GM23338 (cell line): Measurements from ENCODE around the gene WBP2. TPM values are rescaled to one million over a fixed set of nuclear protein-coding genes. Genes with fewer than 3 reads are reported as not detected.

Source experiments
- ATAC-seq: fragments of 200-7000 bp; cut with Tn5 transposase; 3 replicates; pipeline ENCODE4 v1.9.1; 2020
- DNase-seq: peaks from one replicate; pipeline ENCODE4 v3.0.0-alpha.2; 2015; ENCODE audit warnings: low spot score
- H2AFZ ChIP-seq: fragments of 200-600 bp; sonication (generic); 2 replicates; pipeline ENCODE4 v1.8.0; 2016; ENCODE audit warnings: antibody characterized with exemption, mild to moderate bottlenecking, moderate library complexity
- H3F3A ChIP-seq: fragments of 200-600 bp; sonication (generic); replicated peaks from 2 replicates; pipeline ENCODE4 v1.8.0; 2017; ENCODE audit warnings: antibody characterized with exemption, mixed run types, low read depth
- H3K27ac ChIP-seq: fragments of 200-600 bp; sonication (generic); 2 replicates; pipeline ENCODE4 v1.6.1; 2016; ENCODE audit warnings: low read depth
- H3K27me3 ChIP-seq: fragments of 200-600 bp; sonication (generic); 2 replicates; pipeline ENCODE4 v1.8.0; 2016; ENCODE audit warnings: mild to moderate bottlenecking, mixed run types, moderate library complexity; ENCODE audit not compliant: insufficient read depth
- H3K36me3 ChIP-seq: fragments of 200-600 bp; sonication (generic); 2 replicates; pipeline ENCODE4 v1.8.0; 2016; ENCODE audit warnings: mild to moderate bottlenecking; ENCODE audit not compliant: insufficient read depth
- H3K4me1 ChIP-seq: fragments of 200-600 bp; sonication (generic); 2 replicates; pipeline ENCODE4 v1.8.0; 2016; ENCODE audit warnings: mild to moderate bottlenecking, moderate library complexity; ENCODE audit not compliant: insufficient read depth
- H3K4me2 ChIP-seq: fragments of 200-600 bp; sonication (generic); 2 replicates; pipeline ENCODE4 v1.7.1; 2017; ENCODE audit warnings: mixed run types
- H3K4me3 ChIP-seq: fragments of 200-600 bp; sonication (generic); 2 replicates; pipeline ENCODE4 v1.6.1; 2016; ENCODE audit warnings: mixed run types
- H3K79me2 ChIP-seq: fragments of 200-600 bp; sonication (generic); replicated peaks from 2 replicates; pipeline ENCODE4 v1.8.0; 2017; ENCODE audit warnings: mild to moderate bottlenecking; ENCODE audit not compliant: insufficient read depth
- H3K9me2 ChIP-seq: fragments of 200-600 bp; sonication (generic); 2 replicates; pipeline ENCODE4 v1.8.0; 2017; ENCODE audit not compliant: insufficient read depth
- H4K20me1 ChIP-seq: fragments of 200-600 bp; sonication (generic); replicated peaks from 2 replicates; pipeline ENCODE4 v1.8.0; 2017; ENCODE audit warnings: mild to moderate bottlenecking; ENCODE audit not compliant: insufficient read depth
- H3K27ac Mint-ChIP-seq: 2 replicates; pipeline ENCODE4 v1.8.0; 2020; ENCODE audit warnings: inconsistent platforms, mild to moderate bottlenecking, moderate library complexity, mixed read lengths
- H3K27me3 Mint-ChIP-seq: 3 replicates; pipeline ENCODE4 v1.8.0; 2022; ENCODE audit warnings: low read depth, mild to moderate bottlenecking, moderate library complexity, mixed read lengths, inconsistent platforms; ENCODE audit not compliant: insufficient read depth, poor library complexity
- H3K36me3 Mint-ChIP-seq: 3 replicates; pipeline ENCODE4 v1.8.0; 2021; ENCODE audit warnings: low read depth, mild to moderate bottlenecking, inconsistent platforms, moderate library complexity, mixed read lengths
- H3K4me1 Mint-ChIP-seq: 3 replicates; pipeline ENCODE4 v1.8.0; 2020; ENCODE audit warnings: mild to moderate bottlenecking, inconsistent platforms, mixed read lengths
- H3K4me3 Mint-ChIP-seq: 3 replicates; pipeline ENCODE4 v1.8.0; 2021; ENCODE audit warnings: moderate library complexity, mild to moderate bottlenecking, inconsistent platforms, mixed read lengths
- H3K9me3 Mint-ChIP-seq: 3 replicates; pipeline ENCODE4 v1.8.0; 2020; ENCODE audit warnings: moderate library complexity, mild to moderate bottlenecking, inconsistent platforms, mixed read lengths
- CREB1 ChIP-seq: fragments of 250-450 bp; sonication (Bioruptor Pico); IDR thresholded peaks from 2 replicates; pipeline ENCODE4 v1.5.0; 2020; ENCODE audit warnings: low read depth, mild to moderate bottlenecking, moderate library complexity
- CTCF ChIP-seq, 2 experiments: fragments of 200-600 bp in 1 of 2; sonication (generic) in 1 of 2; conservative IDR thresholded peaks; 2 replicates each; pipeline versions ENCODE4 v1.5.1 to v1.6.1; 2016 to 2017; ENCODE audit warnings: antibody characterized with exemption in 2 of 2, low read depth in 2 of 2, mild to moderate bottlenecking in 2 of 2, moderate library complexity in 1 of 2
- EZH2 ChIP-seq: fragments of 200-600 bp; sonication (generic); IDR thresholded peaks from one replicate; pipeline ENCODE4 v1.8.0; 2017; ENCODE audit warnings: antibody characterized with exemption, mild to moderate bottlenecking, low read depth; ENCODE audit not compliant: unreplicated experiment
- JUNB ChIP-seq: IDR thresholded peaks from one replicate; pipeline ENCODE4 v1.6.1; 2016; ENCODE audit warnings: antibody characterized with exemption; ENCODE audit not compliant: unreplicated experiment
- NANOG ChIP-seq: IDR thresholded peaks from 2 replicates; pipeline ENCODE4 v1.6.1; 2016; ENCODE audit warnings: antibody characterized with exemption, borderline replicate concordance
- POLR2AphosphoS5 ChIP-seq: IDR thresholded peaks from 2 replicates; pipeline ENCODE4 v1.6.1; 2016; ENCODE audit warnings: antibody characterized with exemption, low read depth
- REST ChIP-seq: IDR thresholded peaks from one replicate; pipeline ENCODE4 v1.6.1; 2018; ENCODE audit warnings: antibody characterized with exemption; ENCODE audit not compliant: unreplicated experiment
- STAT1 ChIP-seq: IDR thresholded peaks from one replicate; pipeline ENCODE4 v1.6.1; 2016; ENCODE audit warnings: antibody characterized with exemption; ENCODE audit not compliant: unreplicated experiment
- ZNF114 ChIP-seq: fragments of 250-450 bp; sonication (Bioruptor Pico); IDR thresholded peaks from 2 replicates; pipeline ENCODE4 v1.5.0; 2020; ENCODE audit warnings: mild to moderate bottlenecking, moderate library complexity
- ZNF331 ChIP-seq: fragments of 250-450 bp; sonication (Bioruptor Pico); IDR thresholded peaks from 2 replicates; pipeline ENCODE4 v1.5.0; 2020; ENCODE audit warnings: low read depth, mild to moderate bottlenecking, moderate library complexity
- polyA plus RNA-seq: library from polyadenylated mRNA; unstranded; fragments of >200 nt; fragmentation: Nextera tagmentation; extraction: Ambion mirVana; gene quantifications from 2 replicates; pipeline ENCODE4 v1.2.1, GENCODE V29; 2016
- total RNA-seq: library from RNA; depleted of rRNA; stranded (reverse); fragments of >200 nt; shearing (Covaris generic); gene quantifications from 2 replicates; pipeline ENCODE4 v1.2.3, GENCODE V29; 2014
- TF ChIP-seq, protein P1 (sequence below): fragments of 250-450 bp; sonication (Bioruptor Pico); IDR thresholded peaks from 2 replicates; pipeline ENCODE4 v1.5.0; 2020; ENCODE audit warnings: mild to moderate bottlenecking, moderate library complexity
- TF ChIP-seq, protein P2 (sequence below): IDR thresholded peaks from 2 replicates; pipeline ENCODE4 v1.6.1; 2016; ENCODE audit warnings: antibody characterized with exemption

WBP2 gene
- total and polyA plus RNA-seq, 2 experiments from 2014 or later: 36.2 to 63.5 TPM

DNA sequence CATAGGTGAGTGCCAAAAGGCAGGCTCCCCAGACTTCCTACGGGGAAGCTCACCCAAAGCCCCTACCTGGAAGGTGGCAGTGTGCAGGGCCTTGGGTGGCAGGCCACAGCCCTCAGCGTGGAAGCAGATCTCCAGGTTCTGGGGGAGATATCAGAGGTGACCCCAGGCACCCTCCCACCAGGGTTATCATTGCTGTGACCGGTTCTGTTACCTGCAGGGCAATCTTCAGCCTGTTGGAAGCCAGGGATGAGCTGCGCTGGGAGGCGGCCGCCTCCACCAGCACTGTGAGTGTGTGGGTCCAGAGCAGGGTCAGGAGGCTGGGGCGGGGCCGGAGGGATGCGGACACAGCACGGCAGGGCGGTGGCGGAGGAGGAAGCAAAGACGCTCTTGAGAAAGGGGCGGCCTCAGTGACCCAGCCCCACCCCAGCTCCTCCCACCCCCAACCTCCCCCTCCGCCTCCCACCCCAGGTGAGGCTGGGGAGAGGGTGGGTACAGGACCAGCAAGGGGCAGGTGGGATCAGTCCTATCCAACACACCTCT lies 24.0 kb downstream of the WBP2 start:
- peak overlapping the region; percentile 75 for H3K4me2 ChIP-seq
- no peaks in the 10 kb centered on the region for H3K27me3 ChIP-seq
- no peaks in the 10 kb centered on the region for H3K36me3 ChIP-seq
- TF ChIP-seq JUNB: no peak
- TF ChIP-seq, protein P1, sequence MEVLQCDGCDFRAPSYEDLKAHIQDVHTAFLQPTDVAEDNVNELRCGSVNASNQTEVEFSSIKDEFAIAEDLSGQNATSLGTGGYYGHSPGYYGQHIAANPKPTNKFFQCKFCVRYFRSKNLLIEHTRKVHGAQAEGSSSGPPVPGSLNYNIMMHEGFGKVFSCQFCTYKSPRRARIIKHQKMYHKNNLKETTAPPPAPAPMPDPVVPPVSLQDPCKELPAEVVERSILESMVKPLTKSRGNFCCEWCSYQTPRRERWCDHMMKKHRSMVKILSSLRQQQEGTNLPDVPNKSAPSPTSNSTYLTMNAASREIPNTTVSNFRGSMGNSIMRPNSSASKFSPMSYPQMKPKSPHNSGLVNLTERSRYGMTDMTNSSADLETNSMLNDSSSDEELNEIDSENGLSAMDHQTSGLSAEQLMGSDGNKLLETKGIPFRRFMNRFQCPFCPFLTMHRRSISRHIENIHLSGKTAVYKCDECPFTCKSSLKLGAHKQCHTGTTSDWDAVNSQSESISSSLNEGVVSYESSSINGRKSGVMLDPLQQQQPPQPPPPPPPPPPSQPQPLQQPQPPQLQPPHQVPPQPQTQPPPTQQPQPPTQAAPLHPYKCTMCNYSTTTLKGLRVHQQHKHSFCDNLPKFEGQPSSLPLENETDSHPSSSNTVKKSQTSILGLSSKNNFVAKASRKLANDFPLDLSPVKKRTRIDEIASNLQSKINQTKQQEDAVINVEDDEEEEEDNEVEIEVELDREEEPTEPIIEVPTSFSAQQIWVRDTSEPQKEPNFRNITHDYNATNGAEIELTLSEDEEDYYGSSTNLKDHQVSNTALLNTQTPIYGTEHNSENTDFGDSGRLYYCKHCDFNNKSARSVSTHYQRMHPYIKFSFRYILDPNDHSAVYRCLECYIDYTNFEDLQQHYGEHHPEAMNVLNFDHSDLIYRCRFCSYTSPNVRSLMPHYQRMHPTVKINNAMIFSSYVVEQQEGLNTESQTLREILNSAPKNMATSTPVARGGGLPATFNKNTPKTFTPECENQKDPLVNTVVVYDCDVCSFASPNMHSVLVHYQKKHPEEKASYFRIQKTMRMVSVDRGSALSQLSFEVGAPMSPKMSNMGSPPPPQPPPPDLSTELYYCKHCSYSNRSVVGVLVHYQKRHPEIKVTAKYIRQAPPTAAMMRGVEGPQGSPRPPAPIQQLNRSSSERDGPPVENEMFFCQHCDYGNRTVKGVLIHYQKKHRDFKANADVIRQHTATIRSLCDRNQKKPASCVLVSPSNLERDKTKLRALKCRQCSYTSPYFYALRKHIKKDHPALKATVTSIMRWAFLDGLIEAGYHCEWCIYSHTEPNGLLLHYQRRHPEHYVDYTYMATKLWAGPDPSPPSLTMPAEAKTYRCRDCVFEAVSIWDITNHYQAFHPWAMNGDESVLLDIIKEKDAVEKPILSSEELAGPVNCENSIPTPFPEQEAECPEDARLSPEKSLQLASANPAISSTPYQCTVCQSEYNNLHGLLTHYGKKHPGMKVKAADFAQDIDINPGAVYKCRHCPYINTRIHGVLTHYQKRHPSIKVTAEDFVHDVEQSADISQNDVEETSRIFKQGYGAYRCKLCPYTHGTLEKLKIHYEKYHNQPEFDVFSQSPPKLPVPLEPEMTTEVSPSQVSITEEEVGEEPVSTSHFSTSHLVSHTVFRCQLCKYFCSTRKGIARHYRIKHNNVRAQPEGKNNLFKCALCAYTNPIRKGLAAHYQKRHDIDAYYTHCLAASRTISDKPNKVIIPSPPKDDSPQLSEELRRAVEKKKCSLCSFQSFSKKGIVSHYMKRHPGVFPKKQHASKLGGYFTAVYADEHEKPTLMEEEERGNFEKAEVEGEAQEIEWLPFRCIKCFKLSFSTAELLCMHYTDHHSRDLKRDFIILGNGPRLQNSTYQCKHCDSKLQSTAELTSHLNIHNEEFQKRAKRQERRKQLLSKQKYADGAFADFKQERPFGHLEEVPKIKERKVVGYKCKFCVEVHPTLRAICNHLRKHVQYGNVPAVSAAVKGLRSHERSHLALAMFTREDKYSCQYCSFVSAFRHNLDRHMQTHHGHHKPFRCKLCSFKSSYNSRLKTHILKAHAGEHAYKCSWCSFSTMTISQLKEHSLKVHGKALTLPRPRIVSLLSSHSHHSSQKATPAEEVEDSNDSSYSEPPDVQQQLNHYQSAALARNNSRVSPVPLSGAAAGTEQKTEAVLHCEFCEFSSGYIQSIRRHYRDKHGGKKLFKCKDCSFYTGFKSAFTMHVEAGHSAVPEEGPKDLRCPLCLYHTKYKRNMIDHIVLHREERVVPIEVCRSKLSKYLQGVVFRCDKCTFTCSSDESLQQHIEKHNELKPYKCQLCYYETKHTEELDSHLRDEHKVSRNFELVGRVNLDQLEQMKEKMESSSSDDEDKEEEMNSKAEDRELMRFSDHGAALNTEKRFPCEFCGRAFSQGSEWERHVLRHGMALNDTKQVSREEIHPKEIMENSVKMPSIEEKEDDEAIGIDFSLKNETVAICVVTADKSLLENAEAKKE (CRISPR knock-in tag): no peak
- TF ChIP-seq STAT1: no peak
- no peak for TF ChIP-seq POLR2AphosphoS5
- no peak for TF ChIP-seq ZNF114
- TF ChIP-seq, protein P2, sequence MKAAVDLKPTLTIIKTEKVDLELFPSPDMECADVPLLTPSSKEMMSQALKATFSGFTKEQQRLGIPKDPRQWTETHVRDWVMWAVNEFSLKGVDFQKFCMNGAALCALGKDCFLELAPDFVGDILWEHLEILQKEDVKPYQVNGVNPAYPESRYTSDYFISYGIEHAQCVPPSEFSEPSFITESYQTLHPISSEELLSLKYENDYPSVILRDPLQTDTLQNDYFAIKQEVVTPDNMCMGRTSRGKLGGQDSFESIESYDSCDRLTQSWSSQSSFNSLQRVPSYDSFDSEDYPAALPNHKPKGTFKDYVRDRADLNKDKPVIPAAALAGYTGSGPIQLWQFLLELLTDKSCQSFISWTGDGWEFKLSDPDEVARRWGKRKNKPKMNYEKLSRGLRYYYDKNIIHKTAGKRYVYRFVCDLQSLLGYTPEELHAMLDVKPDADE: no peak
- no peak for TF ChIP-seq EZH2
- TF ChIP-seq CREB1 (CRISPR knock-in tag): no peak
- no peak for TF ChIP-seq ZNF331 (CRISPR knock-in tag)
- TF ChIP-seq NANOG: no peak
- TF ChIP-seq REST: no peak
- no peak for TF ChIP-seq CTCF (conservative IDR thresholded peaks at IDR 0.05; ENCODE audit: low read depth in 2 of 2)
- Mint-ChIP-seq H3K9me3 (0 out of 3 replicates have a peak, but pooled peaks cover 3% of the 10 kb centered on the region), H3K27ac (peak overlapping the region; percentile 27; the same call in 1 of the 2 replicates), H3K4me1 (peaks cover 46% of the 10 kb centered on the region), H3K27me3 (peaks cover 10% of the 10 kb centered on the region), H3K4me3 (no peak overlapping the region), H3K36me3 (peaks cover 3% of the 10 kb centered on the region; the same call in 1 of the 3 replicates)
- H3F3A ChIP-seq: peaks cover 38% of the 10 kb centered on the region
- no peaks in the 10 kb centered on the region for H3K79me2 ChIP-seq
- H4K20me1 ChIP-seq: no peaks in the 10 kb centered on the region
- DNase-seq (peak; percentile 54), ATAC-seq (peak; percentile 4)
- H3K9me2 ChIP-seq: no peaks in the 10 kb centered on the region
- H3K4me3 ChIP-seq: peak overlapping the region; percentile 45
- H2AFZ ChIP-seq: peak overlapping the region; percentile 74; the same call in 1 of the 2 replicates
- H3K27ac ChIP-seq: peak overlapping the region; percentile 78; the same call in 1 of the 2 replicates
- peaks cover 48% of the 10 kb centered on the region for H3K4me1 ChIP-seq
